GM12878 (cell line): ENCODE data around the gene DNAH11. TPM values are rescaled to one million over a fixed set of nuclear protein-coding genes. Genes with fewer than 3 reads are reported as not detected.

ENCODE experiments used
- ATAC-seq: fragments of 200-7000 bp; cut with Tn5 transposase; 3 replicates; pipeline ENCODE4 v1.9.1; 2020; ENCODE audit warnings: mild to moderate bottlenecking, moderate library complexity
- BruUV-seq: library from RNA; stranded (reverse); fragments of 400-500 nt; replicated peaks from 2 replicates; lab custom pipeline; 2021; lab: Mats Ljungman, UMichigan
- CTCF ChIA-PET: fragments of 300-600 bp; sonication (Branson Sonifier 250); formaldehyde crosslinking; extraction: SDS; loops from one replicate; lab custom pipeline; 2021; ENCODE audit warnings: inconsistent platforms; lab: Yijun Ruan, JAX
- POLR2A ChIA-PET: fragments of 350-600 bp; formaldehyde crosslinking; extraction: SDS; loops from one replicate; lab custom pipeline; 2021; ENCODE audit warnings: inconsistent platforms; lab: Charles Lee
- RAD21 ChIA-PET: fragments of 300-600 bp; sonication (Branson Sonifier 250); formaldehyde crosslinking; loops from one replicate; lab custom pipeline; 2023; ENCODE audit warnings: antibody characterized with exemption; ENCODE audit not compliant: unreplicated experiment; lab: Charles Lee
- SMC1A ChIA-PET: fragments of 300-600 bp; sonication (Branson Sonifier 250); formaldehyde crosslinking; loops from one replicate; lab custom pipeline; 2023; ENCODE audit not compliant: unreplicated experiment, uncharacterized antibody; lab: Charles Lee
- DNase-seq: peaks from one replicate; pipeline ENCODE4 v3.0.0-alpha.2; 2011; ENCODE audit warnings: low read depth, low spot score
- FAIRE-seq: peaks from 3 replicates; lab custom pipeline; 2011; peaks lifted over from hg19 to GRCh38; lab: Jason Lieb, UNC
- H2AFZ ChIP-seq: 2 replicates; pipeline ENCODE4 v1.6.0; 2011; ENCODE audit warnings: low read depth, low read length, control low read depth; ENCODE audit not compliant: control insufficient read depth
- H3K27ac ChIP-seq: 2 replicates; pipeline ENCODE4 v1.5.1; 2011; ENCODE audit warnings: control low read depth; ENCODE audit not compliant: control insufficient read depth, insufficient read depth
- H3K27me3 ChIP-seq, 2 experiments: replicated peaks in 1 of 2; 2 replicates each; pipeline versions ENCODE4 v1.6.0 to v1.6.1; 2011; ENCODE audit warnings: low read length in 1 of 2; ENCODE audit not compliant: control insufficient read depth in 2 of 2, insufficient read depth in 2 of 2
- H3K36me3 ChIP-seq, 2 experiments: 2 replicates each; pipeline ENCODE4 v1.5.1; 2011; ENCODE audit warnings: low read length in 1 of 2; ENCODE audit not compliant: control insufficient read depth in 2 of 2, insufficient read depth in 2 of 2
- H3K4me1 ChIP-seq: 2 replicates; pipeline ENCODE4 v1.6.1; 2011; ENCODE audit warnings: mild to moderate bottlenecking, low read length, moderate library complexity, mixed read lengths; ENCODE audit not compliant: control insufficient read depth, insufficient read depth
- H3K4me2 ChIP-seq: 2 replicates; pipeline ENCODE4 v1.6.0; 2011; ENCODE audit warnings: control low read depth; ENCODE audit not compliant: control insufficient read depth, insufficient read depth
- H3K4me3 ChIP-seq: fragments of 200-600 bp; sonication (generic); 2 replicates; pipeline ENCODE4 v1.5.1; 2016
- H3K79me2 ChIP-seq: 2 replicates; pipeline ENCODE4 v1.6.0; 2011; ENCODE audit warnings: low read length; ENCODE audit not compliant: control insufficient read depth, insufficient read depth
- H3K9ac ChIP-seq: 2 replicates; pipeline ENCODE4 v1.8.0; 2011; ENCODE audit warnings: low read length, control low read depth, mixed read lengths; ENCODE audit not compliant: control insufficient read depth, insufficient read depth
- H3K9me3 ChIP-seq: replicated peaks from 3 replicates; pipeline ENCODE4 v1.5.1; 2011; ENCODE audit warnings: mild to moderate bottlenecking, low read length; ENCODE audit not compliant: control insufficient read depth, insufficient read depth
- H4K20me1 ChIP-seq: 2 replicates; pipeline ENCODE4 v1.6.0; 2011; ENCODE audit not compliant: control insufficient read depth, insufficient read depth
- ASH2L ChIP-seq: fragments of 300-600, 200-600 bp; sonication (generic); IDR thresholded peaks from 2 replicates; pipeline ENCODE4 v1.6.1; 2017; ENCODE audit warnings: low read depth, mild to moderate bottlenecking, borderline replicate concordance
- BHLHE40 ChIP-seq, 2 experiments: fragments of 450-650 bp in 1 of 2; IDR thresholded peaks; 2 replicates each; pipeline ENCODE4 v1.6.1; 2011 to 2017; ENCODE audit warnings: low read depth in 2 of 2, borderline replicate concordance in 1 of 2, improper control_type of control experiment in 1 of 2, low read length in 1 of 2, mild to moderate bottlenecking in 1 of 2
- CHD1 ChIP-seq: IDR thresholded peaks from 2 replicates; pipeline ENCODE4 v1.6.1; 2012; ENCODE audit warnings: low read depth, low read length, improper control_type of control experiment
- CHD2 ChIP-seq: IDR thresholded peaks from 2 replicates; pipeline ENCODE4 v1.6.1; 2011; ENCODE audit warnings: low read depth, low read length, improper control_type of control experiment, borderline replicate concordance
- CHD4 ChIP-seq: fragments of 200-600 bp; sonication (generic); IDR thresholded peaks from 2 replicates; pipeline ENCODE4 v1.6.1; 2016; ENCODE audit warnings: mild to moderate bottlenecking
- IRF3 ChIP-seq: fragments of 450-650 bp; IDR thresholded peaks from 2 replicates; pipeline ENCODE4 v1.6.1; 2014; ENCODE audit warnings: mild to moderate bottlenecking
- KAT2A ChIP-seq: conservative IDR thresholded peaks from 2 replicates; pipeline ENCODE4 v1.6.1; 2011; ENCODE audit warnings: low read depth, low read length; ENCODE audit not compliant: control insufficient read depth
- SMAD1 ChIP-seq: fragments of 450-650 bp; IDR thresholded peaks from 2 replicates; pipeline ENCODE4 v1.6.1; 2018; ENCODE audit warnings: mild to moderate bottlenecking, low read depth; ENCODE audit not compliant: partially characterized antibody
- SREBF2 ChIP-seq: IDR thresholded peaks from 2 replicates; pipeline ENCODE4 v1.6.1; 2012; ENCODE audit warnings: mild to moderate bottlenecking, low read length
- SUPT20H ChIP-seq: IDR thresholded peaks from 2 replicates; pipeline ENCODE4 v1.6.1; 2011; ENCODE audit warnings: low read depth, mild to moderate bottlenecking, low read length, moderate library complexity, borderline replicate concordance; ENCODE audit not compliant: control insufficient read depth
- ZNF207 ChIP-seq: fragments of 450-650 bp; IDR thresholded peaks from 2 replicates; pipeline ENCODE4 v1.6.1; 2014; ENCODE audit warnings: antibody characterized with exemption, mild to moderate bottlenecking, borderline replicate concordance
- ZNF217 ChIP-seq: fragments of 450-650 bp; IDR thresholded peaks from 2 replicates; pipeline ENCODE4 v1.6.1; 2017; ENCODE audit warnings: antibody characterized with exemption, mild to moderate bottlenecking
- WGBS: methylation state at CpG from one replicate; pipeline ENCODE4 v1.1.6; 2016; ENCODE audit warnings: low lambda C conversion rate; ENCODE audit not compliant: insufficient replicate concordance, insufficient coverage; ENCODE audit errors: missing lambda C conversion rate; 5-methylcytosine and 5-hydroxymethylcytosine counted together
- in situ Hi-C: fragments of 300-500 bp; cut with MboI; formaldehyde crosslinking; loops from 9 replicates; pipeline ENCODE4 v1.14.3; 2018; ENCODE audit warnings: mixed read lengths
- intact Hi-C: fragments of 100-400 bp; cut with micrococcal nuclease; formaldehyde crosslinking; loops from one replicate; pipeline ENCODE4 v1.14.2; 2022; ENCODE audit not compliant: unreplicated experiment
- polyA plus RNA-seq, 11 experiments: library from polyadenylated mRNA; depleted of rRNA in 4 of 11; unstranded in 6 of 11; stranded (reverse) in 5 of 11; fragments of >200 nt; fragmentation: Nextera tagmentation in 4 of 11; fragmentation: Illumina TruSeq in 1 of 11; extraction: Ambion mirVana in 4 of 11; extraction: Trizol in 1 of 11; gene quantifications; 1 replicate in 1 of 11; 2 replicates in 10 of 11; pipeline versions ENCODE4 v1.2.1 to v1.2.3, GENCODE V29; 2011 to 2016; ENCODE audit warnings: inconsistent platforms in 2 of 11, missing spikeins in 2 of 11, low read depth in 1 of 11
- total RNA-seq, 4 experiments: library from RNA; depleted of rRNA in 3 of 4; stranded (reverse); fragments of >200 nt in 3 of 4; fragmentation: Illumina TruSeq in 1 of 4; extraction: Trizol in 1 of 4; gene quantifications; 2 replicates each; pipeline versions ENCODE4 v1.2.1 to v1.2.3, GENCODE V29; 2013 to 2021
- TF ChIP-seq, protein P1 (sequence below): IDR thresholded peaks from 2 replicates; pipeline ENCODE4 v1.6.1; 2011; ENCODE audit warnings: low read depth, mild to moderate bottlenecking, low read length, moderate library complexity, borderline replicate concordance; ENCODE audit errors: extremely low read depth
- TF ChIP-seq, protein P2 (sequence below): fragments of 450-650 bp; IDR thresholded peaks from 2 replicates; pipeline ENCODE4 v1.6.1; 2016; ENCODE audit warnings: mild to moderate bottlenecking

Gene DNAH11
- total and polyA plus RNA-seq, 10 of the 15 experiments (the other 5 are each of a cell fraction or from before 2014, with no cell fraction given) = 0.03 to 0.56 (median 0.10) TPM

DNA sequence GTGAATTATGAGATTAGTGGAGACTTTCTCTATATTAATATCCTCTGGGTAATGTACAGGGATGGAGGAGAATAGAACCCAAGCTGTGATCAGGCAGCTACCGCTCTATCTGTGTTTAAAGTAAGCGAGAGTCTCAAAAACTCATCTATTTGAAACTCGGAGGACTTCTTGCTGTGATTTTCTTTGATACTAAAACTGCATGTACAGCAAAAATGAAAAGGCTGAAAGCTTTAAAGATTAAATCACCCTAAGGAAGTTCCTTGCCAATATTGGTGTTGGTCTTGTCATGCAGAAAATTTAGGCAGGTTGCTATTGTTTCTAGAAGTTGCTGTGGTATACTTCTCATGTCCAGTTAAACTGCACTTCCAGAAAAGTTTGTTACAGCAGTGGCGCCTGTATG is 110.8 kb downstream of the DNAH11 start:
- TF ChIP-seq, protein P1, sequence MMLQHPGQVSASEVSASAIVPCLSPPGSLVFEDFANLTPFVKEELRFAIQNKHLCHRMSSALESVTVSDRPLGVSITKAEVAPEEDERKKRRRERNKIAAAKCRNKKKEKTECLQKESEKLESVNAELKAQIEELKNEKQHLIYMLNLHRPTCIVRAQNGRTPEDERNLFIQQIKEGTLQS = no peak
- TF ChIP-seq KAT2A (no peak), SMAD1 (no peak), ZNF207 (no peak), ZNF217 (no peak), SREBF2 (no peak), CHD2 (no peak), BHLHE40 (IDR thresholded peaks at IDR 0.05; ENCODE audit: borderline replicate concordance in 1 of 2, low read depth in 2 of 2, low read length in 1 of 2) (no peak), SUPT20H (no peak), CHD4 (no peak), CHD1 (no peak), IRF3 (no peak), ASH2L (no peak)
- TF ChIP-seq, protein P2, sequence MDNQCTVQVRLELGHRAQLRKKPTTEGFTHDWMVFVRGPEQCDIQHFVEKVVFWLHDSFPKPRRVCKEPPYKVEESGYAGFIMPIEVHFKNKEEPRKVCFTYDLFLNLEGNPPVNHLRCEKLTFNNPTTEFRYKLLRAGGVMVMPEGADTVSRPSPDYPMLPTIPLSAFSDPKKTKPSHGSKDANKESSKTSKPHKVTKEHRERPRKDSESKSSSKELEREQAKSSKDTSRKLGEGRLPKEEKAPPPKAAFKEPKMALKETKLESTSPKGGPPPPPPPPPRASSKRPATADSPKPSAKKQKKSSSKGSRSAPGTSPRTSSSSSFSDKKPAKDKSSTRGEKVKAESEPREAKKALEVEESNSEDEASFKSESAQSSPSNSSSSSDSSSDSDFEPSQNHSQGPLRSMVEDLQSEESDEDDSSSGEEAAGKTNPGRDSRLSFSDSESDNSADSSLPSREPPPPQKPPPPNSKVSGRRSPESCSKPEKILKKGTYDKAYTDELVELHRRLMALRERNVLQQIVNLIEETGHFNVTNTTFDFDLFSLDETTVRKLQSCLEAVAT = no peak
- DNase-seq (no peak), ATAC-seq (no peak), FAIRE-seq (no peak)
- Histone ChIP-seq H3K4me2 (no peak overlapping the region), H3K79me2 (no peaks in the 10 kb centered on the region), H3K9ac (no peak overlapping the region), H3K4me1 (no peaks in the 10 kb centered on the region), H3K9me3 (no peaks in the 10 kb centered on the region), H4K20me1 (no peaks in the 10 kb centered on the region), H3K4me3 (no peak overlapping the region), H3K36me3 (no peaks in the 10 kb centered on the region), H3K27me3 (no peaks in the 10 kb centered on the region; a peak in 1 of 4 replicates), H2AFZ (no peak overlapping the region), H3K27ac (no peak overlapping the region)
- ChIA-PET SMC1A (interaction anchor here (1.0 kb wide), 1 partner anchor 17 kb away, joined by 3 read pairs; no protein-coding TSS in a partner anchor), POLR2A (interaction anchor here (0.6 kb wide), 1 partner anchor 261 kb away, joined by 3 read pairs; no protein-coding TSS in a partner anchor), CTCF (no interaction called here), RAD21 (no interaction called here)
- WGBS = 51% methylated on average over 4 of the region's 4 CpGs
- BruUV-seq = no TSS peak
- intact Hi-C loops (no loop called here), in situ Hi-C loops (no loop called here)
